ENCODE results near the gene TECTB. TPM values are rescaled to one million over a fixed set of nuclear protein-coding genes. Genes with fewer than 3 reads are reported as not detected.

Gene TECTB
- total RNA-seq, 4 donors from 2014 or later = not detected

- Histone ChIP-seq H3K27me3 (no peaks in the 10 kb centered on the region), H3K4me1 (no peaks in the 10 kb centered on the region), H3K27ac (no peak overlapping the region), H3K9me3 (no peaks in the 10 kb centered on the region), H3K4me3 (no peak overlapping the region), H3K36me3 (no peaks in the 10 kb centered on the region)
- TF ChIP-seq CTCF (IDR thresholded peaks at IDR 0.05) = no peak
- no peak for TF ChIP-seq EP300 (IDR thresholded peaks at IDR 0.05)
- TF ChIP-seq POLR2A (IDR thresholded peaks at IDR 0.05) = no peak
- 68 to 77% methylated on average over 8 of the region's 8 CpGs for WGBS, 2 donors
- DNase-seq (ENCODE audit: low spot score in 2 of 2) = no peak
Measured at GRCh38 chr10:112287844-112288243, 4.6 kb downstream of the TECTB start.

GRCh38 chr10:112288486-112288885, 5.3 kb downstream of the TECTB start:
- WGBS, 2 donors = 63 to 71% methylated on average over 3 of the region's 3 CpGs
- TF ChIP-seq POLR2A (IDR thresholded peaks at IDR 0.05) = no peak
- TF ChIP-seq CTCF (IDR thresholded peaks at IDR 0.05) = no peak
- TF ChIP-seq EP300 (IDR thresholded peaks at IDR 0.05) = no peak
- Histone ChIP-seq H3K9me3 (no peaks in the 10 kb centered on the region), H3K36me3 (no peaks in the 10 kb centered on the region), H3K4me1 (no peaks in the 10 kb centered on the region), H3K4me3 (no peak overlapping the region), H3K27me3 (no peaks in the 10 kb centered on the region), H3K27ac (no peak overlapping the region)
- no peak for DNase-seq (ENCODE audit: low spot score in 2 of 2)

DNA sequence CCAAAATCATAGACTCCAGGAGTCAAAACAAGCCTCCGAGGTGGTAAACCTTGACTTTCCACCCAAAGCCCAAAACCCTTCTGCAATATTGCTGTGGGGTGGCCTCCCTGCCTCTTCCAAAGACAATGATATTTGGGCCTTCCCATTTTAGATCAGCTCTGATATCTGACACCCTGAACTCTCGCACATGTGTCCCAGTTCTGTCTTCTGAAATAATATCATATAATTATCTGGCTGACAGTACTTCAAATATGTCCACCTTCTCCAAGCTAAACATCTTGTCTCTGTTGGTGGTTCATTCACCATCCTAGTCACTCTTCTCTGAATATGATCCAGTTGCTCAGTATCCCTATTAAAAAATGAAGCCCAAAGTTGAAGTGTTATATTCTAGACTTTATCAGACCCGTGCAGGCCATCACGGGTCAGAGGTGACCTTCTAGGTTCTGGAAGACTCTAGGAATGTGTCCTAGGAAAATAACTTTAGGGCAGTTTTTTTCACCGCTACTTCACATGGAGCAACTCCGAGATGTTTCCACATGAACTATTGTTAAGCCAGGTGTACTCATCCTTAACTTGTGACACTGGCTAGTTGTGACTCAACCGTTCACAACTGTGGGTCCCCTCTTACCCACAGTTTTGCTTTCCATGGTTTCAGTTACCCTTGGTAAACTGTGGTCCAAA, 6.3 kb downstream of the TECTB start:
- no peaks in the 10 kb centered on the region for H3K4me1 ChIP-seq
- H3K4me3 ChIP-seq = no peak overlapping the region
- DNase-seq (ENCODE audit: low spot score in 2 of 2) = no peak
- TF ChIP-seq POLR2A (IDR thresholded peaks at IDR 0.05) = no peak
- TF ChIP-seq EP300 (IDR thresholded peaks at IDR 0.05) = no peak
- no peak for TF ChIP-seq CTCF (IDR thresholded peaks at IDR 0.05)
- H3K27me3 ChIP-seq = no peaks in the 10 kb centered on the region
- no peaks in the 10 kb centered on the region for H3K36me3 ChIP-seq
- WGBS, 2 donors = 85 to 94% methylated on average over 7 of the region's 7 CpGs
- H3K27ac ChIP-seq = no peak overlapping the region
- no peaks in the 10 kb centered on the region for H3K9me3 ChIP-seq

DNA sequence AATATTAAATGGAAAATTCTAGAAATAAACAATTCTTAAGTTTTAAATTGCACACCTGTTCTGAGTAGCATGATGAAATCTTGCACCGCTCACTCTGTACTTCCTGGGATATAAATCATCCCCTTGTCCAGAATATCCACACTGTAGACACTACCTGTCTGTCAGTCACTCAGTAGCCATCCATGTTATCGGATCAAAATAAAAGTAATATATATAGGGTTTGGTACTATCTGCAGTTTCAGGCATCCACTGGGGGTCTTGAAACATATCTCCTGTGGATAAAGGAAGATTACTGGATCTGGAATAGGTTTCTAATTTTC, 6.8 kb downstream of the TECTB start:
- no peaks in the 10 kb centered on the region for H3K4me1 ChIP-seq
- no peak overlapping the region for H3K27ac ChIP-seq
- WGBS, 2 donors = 93 to 100% methylated on average over 2 of the region's 2 CpGs
- no peak for DNase-seq (ENCODE audit: low spot score in 2 of 2)
- TF ChIP-seq POLR2A (IDR thresholded peaks at IDR 0.05) (no peak), CTCF (IDR thresholded peaks at IDR 0.05) (no peak)
- H3K27me3 ChIP-seq = no peaks in the 10 kb centered on the region
- H3K9me3 ChIP-seq = no peaks in the 10 kb centered on the region
- no peak overlapping the region for H3K4me3 ChIP-seq
- H3K36me3 ChIP-seq = no peaks in the 10 kb centered on the region

GRCh38 chr10:112294169-112294568, 11.0 kb downstream of the TECTB start:
- TF ChIP-seq CTCF (IDR thresholded peaks at IDR 0.05) (no peak), POLR2A (IDR thresholded peaks at IDR 0.05) (no peak), EP300 (IDR thresholded peaks at IDR 0.05) (no peak)
- H3K27ac ChIP-seq = no peak overlapping the region
- 92 to 95% methylated on average over 5 of the region's 5 CpGs for WGBS, 2 donors
- no peaks in the 10 kb centered on the region for H3K36me3 ChIP-seq
- DNase-seq (ENCODE audit: low spot score in 2 of 2) = no peak
- no peak overlapping the region for H3K4me3 ChIP-seq
- H3K27me3 ChIP-seq = no peaks in the 10 kb centered on the region
- H3K4me1 ChIP-seq = no peaks in the 10 kb centered on the region
- no peaks in the 10 kb centered on the region for H3K9me3 ChIP-seq
